Thyroid gland (tissue), 4 donors: ENCODE results near the gene ALKBH2. TPM values are rescaled to one million over a fixed set of nuclear protein-coding genes. Genes with fewer than 3 reads are reported as not detected.

Experiments
- DNase-seq, 2 donors: peaks; one replicate each; pipeline ENCODE4 v3.0.0-alpha.2; 2019
- H3K27ac ChIP-seq, 3 donors: fragments of 200-600 bp; sonication (generic); 1 replicate in 2 of 3; 2 replicates in 1 of 3; pipeline ENCODE4 v1.5.1; 2016 to 2019; ENCODE audit warnings: mild to moderate bottlenecking in 1 of 3, moderate library complexity in 1 of 3
- H3K27me3 ChIP-seq: fragments of 200-600 bp; sonication (generic); one replicate; pipeline ENCODE4 v1.5.1; 2019
- H3K36me3 ChIP-seq, 2 donors: fragments of 200-600 bp; sonication (generic); one replicate each; pipeline ENCODE4 v1.5.1; 2016 to 2019
- H3K4me1 ChIP-seq, 2 donors: fragments of 200-600 bp; sonication (generic); one replicate each; pipeline ENCODE4 v1.5.1; 2017 to 2019
- H3K4me3 ChIP-seq, 3 donors: fragments of 200-600 bp; sonication (generic); replicated peaks in 1 of 3; 1 replicate in 2 of 3; 2 replicates in 1 of 3; pipeline ENCODE4 v1.5.1; 2016; ENCODE audit warnings: mild to moderate bottlenecking in 1 of 3
- H3K9me3 ChIP-seq: fragments of 200-600 bp; sonication (generic); one replicate; pipeline ENCODE4 v1.5.1; 2017
- CTCF ChIP-seq, 6 experiments: fragments of 200-600 bp in 3 of 6; fragments of 450-650 bp in 3 of 6; sonication (generic) in 3 of 6; IDR thresholded peaks; one replicate each; pipeline ENCODE4 v1.5.1; 2016 to 2019; ENCODE audit warnings: antibody characterized with exemption in 6 of 6, mild to moderate bottlenecking in 2 of 6, inconsistent platforms in 1 of 6, moderate library complexity in 1 of 6
- POLR2A ChIP-seq, 2 donors: fragments of 450-650 bp; IDR thresholded peaks; one replicate each; pipeline ENCODE4 v1.6.1; 2017; ENCODE audit warnings: antibody characterized with exemption in 2 of 2, mild to moderate bottlenecking in 2 of 2, moderate library complexity in 1 of 2
- WGBS, 2 donors: methylation state at CpG; one replicate each; pipeline ENCODE4 v1.1.5; 2017; 5-methylcytosine and 5-hydroxymethylcytosine counted together
- intact Hi-C: fragments of 100-400 bp; cut with DNase I; formaldehyde crosslinking; loops from one replicate; pipeline ENCODE4 v1.15.1; 2023
- total RNA-seq, 4 donors: library from RNA; depleted of rRNA; stranded (reverse); fragments of >200 nt; gene quantifications; one replicate each; pipeline ENCODE4 v1.2.3, GENCODE V29; 2016

ALKBH2 gene
- total RNA-seq, 4 donors from 2014 or later, result 7.6 to 34.5 (median 16.7) TPM

DNA sequence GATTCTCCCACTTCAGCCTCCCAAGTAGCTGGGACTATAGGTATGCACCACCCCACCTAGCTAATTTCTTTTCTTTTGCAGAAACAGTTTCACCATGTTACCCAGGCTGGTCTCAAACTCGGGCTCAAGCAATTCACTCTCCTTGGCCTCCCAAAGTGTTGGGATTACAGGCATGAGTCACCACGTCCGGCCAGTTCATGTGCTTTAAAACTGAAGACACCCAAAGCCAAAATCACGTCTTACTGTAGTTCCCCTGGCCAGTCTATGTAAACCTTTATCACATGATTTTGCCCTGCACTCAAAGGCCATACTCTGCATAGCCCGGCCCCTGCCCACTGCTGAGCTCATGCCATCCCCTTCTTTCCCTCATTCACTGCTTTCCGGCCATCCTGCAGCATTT is 4.5 kb downstream of the ALKBH2 start:
- H3K27ac ChIP-seq, result no peak overlapping the region
- DNase-seq, result no peak
- no peaks in the 10 kb centered on the region for H3K27me3 ChIP-seq
- H3K4me1 ChIP-seq, result peaks cover 13 to 25% of the 10 kb centered on the region in 2 donors
- 90 to 93% methylated on average over 6 of the region's 6 CpGs for WGBS, 2 donors
- TF ChIP-seq CTCF (IDR thresholded peaks at IDR 0.05), result no peak
- TF ChIP-seq POLR2A (IDR thresholded peaks at IDR 0.05), result no peak
- H3K36me3 ChIP-seq, result peaks cover 28 to 41% of the 10 kb centered on the region in 2 donors
- no peaks in the 10 kb centered on the region for H3K9me3 ChIP-seq
- intact Hi-C loops, result no loop called here
- H3K4me3 ChIP-seq, result no peak overlapping the region

- no peaks in the 10 kb centered on the region for H3K9me3 ChIP-seq
- DNase-seq, result no peak
- intact Hi-C loops, result no loop called here
- H3K4me1 ChIP-seq, result peaks cover 5 to 12% of the 10 kb centered on the region in 2 donors
- H3K27me3 ChIP-seq, result no peaks in the 10 kb centered on the region
- no peak overlapping the region for H3K4me3 ChIP-seq
- WGBS, 2 donors, result 79 to 85% methylated on average over 2 to 5 of the region's 5 CpGs
- TF ChIP-seq POLR2A (IDR thresholded peaks at IDR 0.05), result no peak
- TF ChIP-seq CTCF (IDR thresholded peaks at IDR 0.05), result no peak
- H3K36me3 ChIP-seq, result peaks cover 42 to 55% of the 10 kb centered on the region in 2 donors
- no peak overlapping the region for H3K27ac ChIP-seq
Observed at GRCh38 chr12:109087250-109087649, 6.0 kb downstream of the ALKBH2 start.

- WGBS, 2 donors, result 93 to 95% methylated on average over 9 to 11 of the region's 11 CpGs
- no peak overlapping the region for H3K4me3 ChIP-seq
- DNase-seq, result no peak
- H3K4me1 ChIP-seq, result no peaks in the 10 kb centered on the region
- no peak overlapping the region for H3K27ac ChIP-seq
- TF ChIP-seq CTCF (IDR thresholded peaks at IDR 0.05), result no peak
- no peak for TF ChIP-seq POLR2A (IDR thresholded peaks at IDR 0.05)
- intact Hi-C loops, result no loop called here
- peaks cover 50 to 62% of the 10 kb centered on the region in 2 donors for H3K36me3 ChIP-seq
- H3K27me3 ChIP-seq, result no peaks in the 10 kb centered on the region
- H3K9me3 ChIP-seq, result no peaks in the 10 kb centered on the region
Observed at GRCh38 chr12:109085590-109085989, 7.7 kb downstream of the ALKBH2 start.

DNA sequence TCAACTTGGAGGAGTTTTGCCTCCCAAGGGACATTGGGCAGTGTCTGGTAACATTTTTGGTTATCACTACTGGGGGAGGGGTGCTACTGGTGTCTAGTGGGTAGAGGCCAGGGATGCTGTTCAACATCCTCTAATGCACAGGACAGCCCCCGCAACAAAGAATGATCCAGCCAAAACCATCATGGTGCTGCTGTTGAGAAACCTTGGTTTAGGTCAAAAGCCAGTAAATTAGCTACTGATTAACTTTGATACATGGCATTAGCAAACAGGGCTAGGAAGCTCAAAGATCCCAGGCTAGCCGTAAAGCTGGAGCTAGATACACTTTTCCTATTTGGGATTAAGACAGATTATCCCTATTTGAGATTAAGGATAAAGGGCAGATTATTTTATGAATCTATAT is 8.8 kb downstream of the ALKBH2 start:
- TF ChIP-seq POLR2A (IDR thresholded peaks at IDR 0.05) (no peak), CTCF (IDR thresholded peaks at IDR 0.05) (no peak)
- Histone ChIP-seq H3K36me3 (peaks cover 50 to 62% of the 10 kb centered on the region in 2 donors), H3K4me3 (no peak overlapping the region), H3K27ac (no peak overlapping the region), H3K27me3 (no peaks in the 10 kb centered on the region), H3K9me3 (no peaks in the 10 kb centered on the region), H3K4me1 (no peaks in the 10 kb centered on the region)
- intact Hi-C loops, result no loop called here
- no peak for DNase-seq
- WGBS, 2 donors, result 92 to 98% methylated on average over 2 of the region's 2 CpGs

DNA sequence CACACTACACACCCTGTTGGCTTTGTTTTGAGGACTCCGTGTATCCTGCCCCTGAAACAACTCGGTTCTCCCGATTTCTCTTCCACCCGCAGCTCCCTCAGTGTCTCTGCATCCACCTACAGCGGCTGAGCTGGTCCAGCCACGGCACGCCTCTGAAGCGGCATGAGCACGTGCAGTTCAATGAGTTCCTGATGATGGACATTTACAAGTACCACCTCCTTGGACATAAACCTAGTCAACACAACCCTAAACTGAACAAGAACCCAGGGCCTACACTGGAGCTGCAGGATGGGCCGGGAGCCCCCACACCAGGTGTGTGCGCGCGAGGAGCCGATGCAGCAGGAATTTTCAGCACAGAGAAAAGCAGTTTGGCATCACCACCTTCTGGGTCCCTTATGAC is 10.5 kb downstream of the ALKBH2 start:
- TF ChIP-seq CTCF (IDR thresholded peaks at IDR 0.05), result no peak
- no peak for TF ChIP-seq POLR2A (IDR thresholded peaks at IDR 0.05)
- WGBS, 2 donors, result 91 to 95% methylated on average over 14 of the region's 14 CpGs
- DNase-seq, result no peak

More for the DNA sequence above, 10.5 kb downstream of the ALKBH2 start:
- H3K36me3 ChIP-seq, result peaks cover 44 to 51% of the 10 kb centered on the region in 2 donors
- no peak overlapping the region for H3K4me3 ChIP-seq
- intact Hi-C loops, result no loop called here
- no peaks in the 10 kb centered on the region for H3K27me3 ChIP-seq
- H3K4me1 ChIP-seq, result no peaks in the 10 kb centered on the region
- no peak overlapping the region for H3K27ac ChIP-seq
- H3K9me3 ChIP-seq, result no peaks in the 10 kb centered on the region
